HEK293 (cell line): Measurements from ENCODE around the gene LEF1.

ENCODE experiments used
- CTCF ChIA-PET: fragments of 350-600 bp; formaldehyde crosslinking; extraction: SDS; loops from one replicate; lab custom pipeline; 2021; ENCODE audit warnings: antibody characterized with exemption; lab: Yijun Ruan, JAX
- POLR2A ChIA-PET: fragments of 300-600 bp; formaldehyde crosslinking; extraction: SDS; loops from one replicate; lab custom pipeline; 2020; ENCODE audit warnings: antibody characterized with exemption, inconsistent platforms; lab: Yijun Ruan, JAX
- H3K27ac ChIP-seq: fragments of 200-500 bp; sonication (Bioruptor generic); 2 replicates; pipeline ENCODE4 v1.5.1; 2014; ENCODE audit warnings: low read depth, low read length, control low read depth, inconsistent platforms; ENCODE audit errors: extremely low read depth
- H3K36me3 ChIP-seq, 2 experiments: fragments of 200-500 bp in 1 of 2; sonication (Bioruptor generic) in 1 of 2; 1 replicate in 1 of 2; 2 replicates in 1 of 2; pipeline ENCODE4 v1.5.1; 2014 to 2017; ENCODE audit warnings: inconsistent platforms in 2 of 2, low read length in 2 of 2; ENCODE audit not compliant: control insufficient read depth in 2 of 2, insufficient read depth in 1 of 2
- H3K4me1 ChIP-seq: fragments of 200-500 bp; sonication (Bioruptor generic); 2 replicates; pipeline ENCODE4 v1.5.1; 2014; ENCODE audit warnings: mild to moderate bottlenecking, low read length, inconsistent platforms; ENCODE audit not compliant: control insufficient read depth, insufficient read depth
- H3K4me3 ChIP-seq: 2 replicates; pipeline ENCODE4 v1.5.1; 2011; ENCODE audit warnings: low read depth, mild to moderate bottlenecking, control low read depth, low read length, moderate library complexity
- H3K9me3 ChIP-seq: fragments of 200-500 bp; sonication (Bioruptor generic); 2 replicates; pipeline ENCODE4 v1.5.1; 2014; ENCODE audit warnings: low read depth, low read length, inconsistent platforms; ENCODE audit not compliant: control insufficient read depth, insufficient read depth
- ATF2 ChIP-seq: fragments of 450-650 bp; formaldehyde crosslinking; IDR thresholded peaks from 2 replicates; pipeline ENCODE4 v1.5.1; 2016; ENCODE audit warnings: missing biosample characterization, missing genetic modification characterization, low read depth
- BCL11B ChIP-seq: fragments of 450-650 bp; formaldehyde crosslinking; IDR thresholded peaks from 2 replicates; pipeline ENCODE4 v1.5.1; 2016; ENCODE audit warnings: low read depth, missing biosample characterization, missing genetic modification characterization
- KLF1 ChIP-seq: fragments of 450-650 bp; formaldehyde crosslinking; IDR thresholded peaks from 2 replicates; pipeline ENCODE4 v1.5.1; 2016; ENCODE audit warnings: missing biosample characterization, missing genetic modification characterization
- KLF17 ChIP-seq: fragments of 450-650 bp; formaldehyde crosslinking; IDR thresholded peaks from 2 replicates; pipeline ENCODE4 v1.5.1; 2016; ENCODE audit warnings: missing biosample characterization, missing genetic modification characterization
- SALL2 ChIP-seq: fragments of 450-650 bp; formaldehyde crosslinking; IDR thresholded peaks from 2 replicates; pipeline ENCODE4 v1.5.0; 2017; ENCODE audit warnings: missing biosample characterization, mild to moderate bottlenecking, missing genetic modification characterization, borderline replicate concordance
- TRIM28 ChIP-seq: IDR thresholded peaks from 2 replicates; pipeline ENCODE4 v1.6.1; 2011; ENCODE audit warnings: low read length, control low read depth, borderline replicate concordance
- ZBTB21 ChIP-seq: fragments of 450-650 bp; formaldehyde crosslinking; IDR thresholded peaks from 2 replicates; pipeline ENCODE4 v1.5.1; 2017; ENCODE audit warnings: missing biosample characterization, missing genetic modification characterization
- ZNF341 ChIP-seq: fragments of 450-650 bp; formaldehyde crosslinking; IDR thresholded peaks from 2 replicates; pipeline ENCODE4; 2016; ENCODE audit warnings: low read depth, missing biosample characterization, missing genetic modification characterization
- ZNF350 ChIP-seq: fragments of 450-650 bp; formaldehyde crosslinking; IDR thresholded peaks from 2 replicates; pipeline ENCODE4 v1.5.0; 2017; ENCODE audit warnings: missing biosample characterization, mild to moderate bottlenecking, missing genetic modification characterization
- ZNF530 ChIP-seq: fragments of 450-650 bp; formaldehyde crosslinking; IDR thresholded peaks from 2 replicates; pipeline ENCODE4 v1.5.1; 2016; ENCODE audit warnings: low read depth, missing biosample characterization, missing genetic modification characterization
- ZSCAN16 ChIP-seq: fragments of 450-650 bp; formaldehyde crosslinking; IDR thresholded peaks from 2 replicates; pipeline ENCODE4 v1.5.1; 2016; ENCODE audit warnings: missing biosample characterization, missing genetic modification characterization
- TF ChIP-seq, protein P1 (sequence below): fragments of 450-650 bp; formaldehyde crosslinking; IDR thresholded peaks from 2 replicates; pipeline ENCODE4 v1.5.1; 2016; ENCODE audit warnings: missing biosample characterization, missing genetic modification characterization
- TF ChIP-seq, protein P2 (sequence below): fragments of 450-650 bp; formaldehyde crosslinking; IDR thresholded peaks from 2 replicates; pipeline ENCODE4 v1.5.1; 2016; ENCODE audit warnings: missing biosample characterization, missing genetic modification characterization, borderline replicate concordance
- TF ChIP-seq, protein P3 (sequence below): fragments of 450-650 bp; formaldehyde crosslinking; IDR thresholded peaks from 2 replicates; pipeline ENCODE4 v1.5.1; 2017; ENCODE audit warnings: missing biosample characterization, missing genetic modification characterization

Gene LEF1

GRCh38 chr4:108174856-108175255 lies 6.1 kb upstream of the LEF1 start:
- H3K36me3 ChIP-seq, result no peaks in the 10 kb centered on the region
- CTCF ChIA-PET, result no interaction called here

More at GRCh38 chr4:108174856-108175255, 6.1 kb upstream of the LEF1 start:
- no peak overlapping the region for H3K27ac ChIP-seq
- no peaks in the 10 kb centered on the region for H3K9me3 ChIP-seq
- POLR2A ChIA-PET, result no interaction called here
- no peak overlapping the region for H3K4me3 ChIP-seq
- TF ChIP-seq KLF17 (tag by site-specific recombination) (no peak), ATF2 (no peak), ZNF530 (tag by site-specific recombination) (no peak), ZBTB21 (tag by site-specific recombination) (no peak), TRIM28 (no peak), ZNF341 (tag by site-specific recombination) (no peak), ZNF350 (tag by site-specific recombination) (no peak), ZSCAN16 (no peak), BCL11B (tag by site-specific recombination) (no peak), SALL2 (tag by site-specific recombination) (no peak), KLF1 (tag by site-specific recombination) (no peak)
- TF ChIP-seq, protein P1, sequence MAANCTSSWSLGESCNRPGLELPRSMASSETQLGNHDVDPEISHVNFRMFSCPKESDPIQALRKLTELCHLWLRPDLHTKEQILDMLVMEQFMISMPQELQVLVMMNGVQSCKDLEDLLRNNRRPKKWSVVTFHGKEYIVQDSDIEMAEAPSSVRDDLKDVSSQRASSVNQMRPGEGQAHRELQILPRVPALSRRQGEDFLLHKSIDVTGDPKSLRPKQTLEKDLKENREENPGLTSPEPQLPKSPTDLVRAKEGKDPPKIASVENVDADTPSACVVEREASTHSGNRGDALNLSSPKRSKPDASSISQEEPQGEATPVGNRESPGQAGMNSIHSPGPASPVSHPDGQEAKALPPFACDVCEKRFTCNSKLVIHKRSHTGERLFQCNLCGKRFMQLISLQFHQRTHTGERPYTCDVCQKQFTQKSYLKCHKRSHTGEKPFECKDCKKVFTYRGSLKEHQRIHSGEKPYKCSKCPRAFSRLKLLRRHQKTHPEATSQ, result no peak
- TF ChIP-seq, protein P2, sequence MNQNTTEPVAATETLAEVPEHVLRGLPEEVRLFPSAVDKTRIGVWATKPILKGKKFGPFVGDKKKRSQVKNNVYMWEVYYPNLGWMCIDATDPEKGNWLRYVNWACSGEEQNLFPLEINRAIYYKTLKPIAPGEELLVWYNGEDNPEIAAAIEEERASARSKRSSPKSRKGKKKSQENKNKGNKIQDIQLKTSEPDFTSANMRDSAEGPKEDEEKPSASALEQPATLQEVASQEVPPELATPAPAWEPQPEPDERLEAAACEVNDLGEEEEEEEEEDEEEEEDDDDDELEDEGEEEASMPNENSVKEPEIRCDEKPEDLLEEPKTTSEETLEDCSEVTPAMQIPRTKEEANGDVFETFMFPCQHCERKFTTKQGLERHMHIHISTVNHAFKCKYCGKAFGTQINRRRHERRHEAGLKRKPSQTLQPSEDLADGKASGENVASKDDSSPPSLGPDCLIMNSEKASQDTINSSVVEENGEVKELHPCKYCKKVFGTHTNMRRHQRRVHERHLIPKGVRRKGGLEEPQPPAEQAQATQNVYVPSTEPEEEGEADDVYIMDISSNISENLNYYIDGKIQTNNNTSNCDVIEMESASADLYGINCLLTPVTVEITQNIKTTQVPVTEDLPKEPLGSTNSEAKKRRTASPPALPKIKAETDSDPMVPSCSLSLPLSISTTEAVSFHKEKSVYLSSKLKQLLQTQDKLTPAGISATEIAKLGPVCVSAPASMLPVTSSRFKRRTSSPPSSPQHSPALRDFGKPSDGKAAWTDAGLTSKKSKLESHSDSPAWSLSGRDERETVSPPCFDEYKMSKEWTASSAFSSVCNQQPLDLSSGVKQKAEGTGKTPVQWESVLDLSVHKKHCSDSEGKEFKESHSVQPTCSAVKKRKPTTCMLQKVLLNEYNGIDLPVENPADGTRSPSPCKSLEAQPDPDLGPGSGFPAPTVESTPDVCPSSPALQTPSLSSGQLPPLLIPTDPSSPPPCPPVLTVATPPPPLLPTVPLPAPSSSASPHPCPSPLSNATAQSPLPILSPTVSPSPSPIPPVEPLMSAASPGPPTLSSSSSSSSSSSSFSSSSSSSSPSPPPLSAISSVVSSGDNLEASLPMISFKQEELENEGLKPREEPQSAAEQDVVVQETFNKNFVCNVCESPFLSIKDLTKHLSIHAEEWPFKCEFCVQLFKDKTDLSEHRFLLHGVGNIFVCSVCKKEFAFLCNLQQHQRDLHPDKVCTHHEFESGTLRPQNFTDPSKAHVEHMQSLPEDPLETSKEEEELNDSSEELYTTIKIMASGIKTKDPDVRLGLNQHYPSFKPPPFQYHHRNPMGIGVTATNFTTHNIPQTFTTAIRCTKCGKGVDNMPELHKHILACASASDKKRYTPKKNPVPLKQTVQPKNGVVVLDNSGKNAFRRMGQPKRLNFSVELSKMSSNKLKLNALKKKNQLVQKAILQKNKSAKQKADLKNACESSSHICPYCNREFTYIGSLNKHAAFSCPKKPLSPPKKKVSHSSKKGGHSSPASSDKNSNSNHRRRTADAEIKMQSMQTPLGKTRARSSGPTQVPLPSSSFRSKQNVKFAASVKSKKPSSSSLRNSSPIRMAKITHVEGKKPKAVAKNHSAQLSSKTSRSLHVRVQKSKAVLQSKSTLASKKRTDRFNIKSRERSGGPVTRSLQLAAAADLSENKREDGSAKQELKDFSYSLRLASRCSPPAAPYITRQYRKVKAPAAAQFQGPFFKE (tag by site-specific recombination), result no peak
- TF ChIP-seq, protein P3, sequence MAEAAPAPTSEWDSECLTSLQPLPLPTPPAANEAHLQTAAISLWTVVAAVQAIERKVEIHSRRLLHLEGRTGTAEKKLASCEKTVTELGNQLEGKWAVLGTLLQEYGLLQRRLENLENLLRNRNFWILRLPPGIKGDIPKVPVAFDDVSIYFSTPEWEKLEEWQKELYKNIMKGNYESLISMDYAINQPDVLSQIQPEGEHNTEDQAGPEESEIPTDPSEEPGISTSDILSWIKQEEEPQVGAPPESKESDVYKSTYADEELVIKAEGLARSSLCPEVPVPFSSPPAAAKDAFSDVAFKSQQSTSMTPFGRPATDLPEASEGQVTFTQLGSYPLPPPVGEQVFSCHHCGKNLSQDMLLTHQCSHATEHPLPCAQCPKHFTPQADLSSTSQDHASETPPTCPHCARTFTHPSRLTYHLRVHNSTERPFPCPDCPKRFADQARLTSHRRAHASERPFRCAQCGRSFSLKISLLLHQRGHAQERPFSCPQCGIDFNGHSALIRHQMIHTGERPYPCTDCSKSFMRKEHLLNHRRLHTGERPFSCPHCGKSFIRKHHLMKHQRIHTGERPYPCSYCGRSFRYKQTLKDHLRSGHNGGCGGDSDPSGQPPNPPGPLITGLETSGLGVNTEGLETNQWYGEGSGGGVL, result no peak
- TF ChIP-seq, all 188 proteins: peak for 0
- H3K4me1 ChIP-seq, result peaks cover 3% of the 10 kb centered on the region
